Measurements from ENCODE around the gene NOS3. TPM values are rescaled to one million over a fixed set of nuclear protein-coding genes. Genes with fewer than 3 reads are reported as not detected.
A peak's percentile ranks its signal among the peaks of the same experiment; 100 is the strongest.

The NOS3 gene
- total RNA-seq, 3 donors from 2014 or later: 3.8 to 35.1 (median 5.1) TPM

GRCh38 chr7:150949564-150949963 is 41.3 kb upstream of the NOS3 start:
- DNase-seq (ENCODE audit: low spot score in 2 of 2): peak in 1 of 2 donors; percentile 35
- no peak overlapping the region for H3K4me3 ChIP-seq
- intact Hi-C loops (cut with DNase I; ENCODE audit: low total_unique reads): no loop called here
- no peak overlapping the region for H3K27ac ChIP-seq
- H3K9me3 ChIP-seq: no peaks in the 10 kb centered on the region
- TF ChIP-seq POLR2A (IDR thresholded peaks at IDR 0.05): no peak
- TF ChIP-seq CTCF (IDR thresholded peaks at IDR 0.05): no peak
- no peak for TF ChIP-seq POLR2AphosphoS5 (IDR thresholded peaks at IDR 0.05)
- no peaks in the 10 kb centered on the region for H3K36me3 ChIP-seq
- no peaks in the 10 kb centered on the region for H3K4me1 ChIP-seq
- peaks cover 0 to 29% of the 10 kb centered on the region in 2 donors for H3K27me3 ChIP-seq

DNA sequence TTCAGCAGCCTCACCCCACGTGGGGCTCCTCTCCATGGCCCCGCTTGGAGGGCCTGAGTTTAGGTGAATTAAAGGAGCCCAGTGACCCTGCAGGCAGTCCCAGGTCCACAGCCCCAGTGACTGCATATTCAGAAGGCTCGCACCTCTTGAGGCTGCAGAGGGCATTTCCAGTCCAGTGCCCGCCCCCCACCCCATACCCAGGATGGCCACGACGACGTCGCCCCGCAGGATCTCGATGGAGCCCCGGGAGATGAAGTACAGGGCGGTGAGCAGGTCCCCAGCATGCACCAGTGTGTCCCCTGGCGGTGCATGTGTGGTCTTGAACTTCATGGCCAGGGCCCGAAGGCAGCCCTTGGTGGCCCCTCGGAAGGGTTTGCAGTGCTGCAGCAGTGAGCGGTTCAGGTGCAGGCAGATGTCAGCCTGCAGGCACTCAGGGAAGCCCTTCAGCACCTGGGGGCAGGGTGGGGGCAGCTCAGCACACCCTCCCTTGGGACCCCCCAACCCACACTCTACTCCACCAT is 40.8 kb upstream of the NOS3 start:
- Histone ChIP-seq H3K27me3 (peaks cover 0 to 33% of the 10 kb centered on the region in 2 donors), H3K36me3 (no peaks in the 10 kb centered on the region), H3K4me3 (no peak overlapping the region), H3K9me3 (no peaks in the 10 kb centered on the region), H3K4me1 (peaks cover 0 to under 1% of the 10 kb centered on the region in 2 donors), H3K27ac (no peak overlapping the region)
- no peak for TF ChIP-seq CTCF (IDR thresholded peaks at IDR 0.05)
- no peak for TF ChIP-seq POLR2A (IDR thresholded peaks at IDR 0.05)
- TF ChIP-seq POLR2AphosphoS5 (IDR thresholded peaks at IDR 0.05): no peak
- intact Hi-C loops (cut with DNase I; ENCODE audit: low total_unique reads): no loop called here
- DNase-seq (ENCODE audit: low spot score in 2 of 2): no peak

DNA sequence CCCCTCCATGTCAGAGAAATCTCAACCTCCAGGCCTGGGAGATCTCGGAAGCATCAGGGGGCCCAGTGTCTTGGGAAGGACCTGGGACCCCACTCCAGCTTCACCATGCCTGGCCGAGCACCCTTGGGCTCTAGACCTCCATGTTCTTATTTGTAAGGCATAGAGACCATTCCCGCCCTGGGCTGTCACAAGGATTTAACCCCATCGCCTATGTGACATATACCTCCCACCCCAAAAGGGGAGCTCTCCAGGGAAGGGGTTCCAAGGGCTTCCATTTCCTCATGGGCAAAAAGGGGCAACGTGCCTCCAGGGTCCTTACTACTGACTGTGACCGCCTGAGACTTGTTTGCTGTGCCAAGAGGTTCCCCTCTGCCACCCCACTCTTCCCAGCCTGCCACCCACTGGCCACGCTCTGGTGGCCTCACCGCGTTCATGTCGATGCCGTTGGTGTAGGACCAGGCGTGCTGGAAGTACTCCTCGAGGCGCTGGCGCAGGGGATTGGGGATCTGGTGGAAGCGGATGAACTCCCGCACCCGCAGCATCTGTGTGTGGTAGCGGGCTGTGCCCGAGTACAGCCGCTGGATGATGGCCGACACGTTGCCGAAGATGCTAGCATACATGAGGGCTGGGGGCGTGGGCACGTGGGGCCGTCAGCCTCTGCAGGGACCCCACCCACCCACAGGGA is 40.2 kb upstream of the NOS3 start:
- no peak overlapping the region for H3K4me3 ChIP-seq
- no peaks in the 10 kb centered on the region for H3K9me3 ChIP-seq
- no peaks in the 10 kb centered on the region for H3K36me3 ChIP-seq
- H3K27me3 ChIP-seq: peaks cover 0 to 37% of the 10 kb centered on the region in 2 donors
- DNase-seq (ENCODE audit: low spot score in 2 of 2): no peak
- H3K4me1 ChIP-seq: peaks cover 4 to 7% of the 10 kb centered on the region in 2 donors
- no peak overlapping the region for H3K27ac ChIP-seq
- TF ChIP-seq POLR2A (IDR thresholded peaks at IDR 0.05) (no peak), CTCF (IDR thresholded peaks at IDR 0.05) (no peak), POLR2AphosphoS5 (IDR thresholded peaks at IDR 0.05) (no peak)
- intact Hi-C loops (cut with DNase I; ENCODE audit: low total_unique reads): no loop called here

DNA sequence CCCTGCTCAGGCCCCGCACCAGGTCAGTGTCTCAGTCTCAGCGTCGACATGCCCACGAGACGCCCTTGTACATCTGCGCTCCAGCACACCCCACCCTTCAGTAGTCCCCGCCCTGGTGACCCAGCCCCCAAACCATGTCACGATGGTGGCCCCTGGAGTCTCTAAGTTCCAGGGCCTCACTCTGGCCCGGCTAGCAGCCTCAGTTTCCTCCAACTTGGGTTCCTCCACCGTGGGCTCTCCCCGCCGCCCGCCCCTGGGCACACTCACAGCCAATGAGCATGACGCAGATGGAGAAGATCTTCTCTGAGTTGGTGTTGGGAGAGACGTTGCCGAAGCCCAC is 39.7 kb upstream of the NOS3 start:
- no peak overlapping the region for H3K4me3 ChIP-seq
- H3K9me3 ChIP-seq: no peaks in the 10 kb centered on the region
- H3K36me3 ChIP-seq: no peaks in the 10 kb centered on the region
- intact Hi-C loops (cut with DNase I; ENCODE audit: low total_unique reads): no loop called here
- no peak for DNase-seq (ENCODE audit: low spot score in 2 of 2)
- H3K27me3 ChIP-seq: peaks cover 0 to 36% of the 10 kb centered on the region in 2 donors
- H3K4me1 ChIP-seq: peaks cover 4 to 7% of the 10 kb centered on the region in 2 donors
- H3K27ac ChIP-seq: no peak overlapping the region
- TF ChIP-seq POLR2A (IDR thresholded peaks at IDR 0.05) (no peak), POLR2AphosphoS5 (IDR thresholded peaks at IDR 0.05) (no peak), CTCF (IDR thresholded peaks at IDR 0.05) (no peak)

DNA sequence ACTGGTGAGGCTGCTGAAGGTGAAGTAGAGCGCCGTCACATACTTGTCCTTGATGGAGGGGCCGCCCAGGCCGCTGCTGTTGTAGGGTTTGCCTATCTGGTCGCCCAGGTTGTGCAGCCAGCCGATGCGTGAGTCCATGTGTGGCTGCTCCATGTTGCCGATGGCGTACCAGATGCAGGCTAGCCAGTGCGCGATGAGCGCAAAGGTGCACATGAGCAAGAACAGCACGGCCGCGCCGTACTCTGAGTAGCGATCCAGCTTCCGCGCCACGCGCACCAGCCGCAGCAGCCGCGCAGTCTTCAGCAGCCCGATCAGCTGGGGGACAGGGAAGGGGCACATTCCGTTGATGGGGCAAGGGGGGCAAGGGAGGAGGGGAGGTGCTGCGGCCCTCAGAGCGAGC is 39.3 kb upstream of the NOS3 start:
- DNase-seq (ENCODE audit: low spot score in 2 of 2): no peak
- H3K4me1 ChIP-seq: peaks cover 4 to 7% of the 10 kb centered on the region in 2 donors
- intact Hi-C loops (cut with DNase I; ENCODE audit: low total_unique reads): no loop called here
- H3K27me3 ChIP-seq: peaks cover 0 to 36% of the 10 kb centered on the region in 2 donors
- H3K4me3 ChIP-seq: no peak overlapping the region
- no peaks in the 10 kb centered on the region for H3K36me3 ChIP-seq
- H3K27ac ChIP-seq: no peak overlapping the region
- TF ChIP-seq POLR2AphosphoS5 (IDR thresholded peaks at IDR 0.05) (no peak), POLR2A (IDR thresholded peaks at IDR 0.05) (no peak), CTCF (IDR thresholded peaks at IDR 0.05) (no peak)
- H3K9me3 ChIP-seq: no peaks in the 10 kb centered on the region
